PC-9 (cell line): ENCODE measurements around the gene TMEM163. TPM values are rescaled to one million over a fixed set of nuclear protein-coding genes. Genes with fewer than 3 reads are reported as not detected.

Source experiments
- BruUV-seq: library from RNA; stranded (reverse); fragments of 400-500 nt; replicated peaks from 2 replicates; lab custom pipeline; 2021; lab: Mats Ljungman, UMichigan
- CTCF ChIA-PET: fragments of 300-600 bp; sonication (Branson Sonifier 250); formaldehyde crosslinking; loops from one replicate; lab custom pipeline; 2022; ENCODE audit warnings: antibody characterized with exemption; lab: Charles Lee
- POLR2A ChIA-PET: fragments of 300-600 bp; sonication (Branson Sonifier 250); formaldehyde crosslinking; loops from one replicate; lab custom pipeline; 2022; ENCODE audit warnings: antibody characterized with exemption; ENCODE audit not compliant: unreplicated experiment; lab: Charles Lee
- DNase-seq, 2 experiments: peaks; one replicate each; pipeline versions ENCODE4 v3.0.0 to v3.0.0-alpha.2; 2015 to 2022; ENCODE audit warnings: mixed read lengths in 1 of 2
- H2AFZ ChIP-seq: fragments of 200-600 bp; sonication (generic); 2 replicates; pipeline ENCODE4 v1.8.1; 2017; ENCODE audit warnings: antibody characterized with exemption
- H3F3A ChIP-seq: fragments of 200-600 bp; sonication (generic); 2 replicates; pipeline ENCODE4 v1.8.1; 2017; ENCODE audit warnings: antibody characterized with exemption, mild to moderate bottlenecking, low read depth; ENCODE audit not compliant: insufficient read depth
- H3K27ac ChIP-seq: fragments of 200-600 bp; sonication (generic); 2 replicates; pipeline ENCODE4 v1.6.1; 2016; ENCODE audit warnings: mixed run types
- H3K27me3 ChIP-seq: fragments of 200-600 bp; sonication (generic); 2 replicates; pipeline ENCODE4 v1.6.1; 2016; ENCODE audit warnings: low read depth, mixed run types; ENCODE audit not compliant: insufficient read depth
- H3K36me3 ChIP-seq: fragments of 200-600 bp; sonication (generic); 2 replicates; pipeline ENCODE4 v1.6.1; 2016; ENCODE audit warnings: low read depth, mixed run types
- H3K4me1 ChIP-seq: fragments of 200-600 bp; sonication (generic); replicated peaks from 2 replicates; pipeline ENCODE4 v1.6.1; 2016; ENCODE audit warnings: mixed run types; ENCODE audit not compliant: insufficient read depth
- H3K4me2 ChIP-seq: fragments of 200-600 bp; sonication (generic); 2 replicates; pipeline ENCODE4 v1.6.1; 2017; ENCODE audit warnings: mixed run types
- H3K4me3 ChIP-seq: fragments of 200-600 bp; sonication (generic); 2 replicates; pipeline ENCODE4 v1.6.1; 2016; ENCODE audit warnings: mixed run types
- H3K79me2 ChIP-seq: fragments of 200-600 bp; sonication (generic); 2 replicates; pipeline ENCODE4 v1.6.1; 2017; ENCODE audit warnings: low read depth, mixed run types
- H3K9me2 ChIP-seq: fragments of 200-600 bp; sonication (generic); 2 replicates; pipeline ENCODE4 v1.8.1; 2017; ENCODE audit warnings: mild to moderate bottlenecking; ENCODE audit not compliant: insufficient read depth
- H3K9me3 ChIP-seq: fragments of 200-600 bp; sonication (generic); 2 replicates; pipeline ENCODE4 v1.8.1; 2016; ENCODE audit warnings: low read depth; ENCODE audit not compliant: insufficient read depth
- H4K20me1 ChIP-seq: fragments of 200-600 bp; sonication (generic); 2 replicates; pipeline ENCODE4 v1.8.1; 2017; ENCODE audit not compliant: insufficient read depth
- EZH2 ChIP-seq: fragments of 200-600 bp; sonication (generic); IDR thresholded peaks from 2 replicates; pipeline ENCODE4 v1.8.0; 2017; ENCODE audit warnings: antibody characterized with exemption, low read depth
- intact Hi-C: fragments of 100-400 bp; cut with micrococcal nuclease; formaldehyde crosslinking; loops from one replicate; pipeline ENCODE4 v1.10.0; 2022; ENCODE audit not compliant: unreplicated experiment
- total RNA-seq: library from RNA; stranded (reverse); gene quantifications from 2 replicates; pipeline ENCODE4 v1.2.3, GENCODE V29; 2021
- TF ChIP-seq, protein P1 (sequence below): fragments of 200-600 bp; sonication (generic); conservative IDR thresholded peaks from 2 replicates; pipeline ENCODE4 v1.6.1; 2017; ENCODE audit warnings: mixed run types, antibody characterized with exemption, mild to moderate bottlenecking, moderate library complexity

The TMEM163 gene
- total RNA-seq, 1 experiment from 2014 or later, result 1.4 TPM

- no peaks in the 10 kb centered on the region for H3K9me2 ChIP-seq
- H2AFZ ChIP-seq, result no peak overlapping the region
- no peaks in the 10 kb centered on the region for H3K36me3 ChIP-seq
- ChIA-PET CTCF (no interaction called here), POLR2A (no interaction called here)
- no peaks in the 10 kb centered on the region for H3K4me1 ChIP-seq
- no peaks in the 10 kb centered on the region for H3F3A ChIP-seq
- no peak overlapping the region for H3K4me2 ChIP-seq
- H3K9me3 ChIP-seq, result no peaks in the 10 kb centered on the region
- H3K79me2 ChIP-seq, result no peaks in the 10 kb centered on the region
- DNase-seq, result no peak
- H3K4me3 ChIP-seq, result no peak overlapping the region
- H3K27ac ChIP-seq, result no peak overlapping the region
- TF ChIP-seq, protein P1, sequence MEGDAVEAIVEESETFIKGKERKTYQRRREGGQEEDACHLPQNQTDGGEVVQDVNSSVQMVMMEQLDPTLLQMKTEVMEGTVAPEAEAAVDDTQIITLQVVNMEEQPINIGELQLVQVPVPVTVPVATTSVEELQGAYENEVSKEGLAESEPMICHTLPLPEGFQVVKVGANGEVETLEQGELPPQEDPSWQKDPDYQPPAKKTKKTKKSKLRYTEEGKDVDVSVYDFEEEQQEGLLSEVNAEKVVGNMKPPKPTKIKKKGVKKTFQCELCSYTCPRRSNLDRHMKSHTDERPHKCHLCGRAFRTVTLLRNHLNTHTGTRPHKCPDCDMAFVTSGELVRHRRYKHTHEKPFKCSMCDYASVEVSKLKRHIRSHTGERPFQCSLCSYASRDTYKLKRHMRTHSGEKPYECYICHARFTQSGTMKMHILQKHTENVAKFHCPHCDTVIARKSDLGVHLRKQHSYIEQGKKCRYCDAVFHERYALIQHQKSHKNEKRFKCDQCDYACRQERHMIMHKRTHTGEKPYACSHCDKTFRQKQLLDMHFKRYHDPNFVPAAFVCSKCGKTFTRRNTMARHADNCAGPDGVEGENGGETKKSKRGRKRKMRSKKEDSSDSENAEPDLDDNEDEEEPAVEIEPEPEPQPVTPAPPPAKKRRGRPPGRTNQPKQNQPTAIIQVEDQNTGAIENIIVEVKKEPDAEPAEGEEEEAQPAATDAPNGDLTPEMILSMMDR, result no peak
- TF ChIP-seq EZH2, result no peak
- H3K27me3 ChIP-seq, result no peaks in the 10 kb centered on the region
- intact Hi-C loops, result no loop called here
- no TSS peak for BruUV-seq
- no peaks in the 10 kb centered on the region for H4K20me1 ChIP-seq
Measured at GRCh38 chr2:134420920-134421319, 297.9 kb downstream of the TMEM163 start.

DNA sequence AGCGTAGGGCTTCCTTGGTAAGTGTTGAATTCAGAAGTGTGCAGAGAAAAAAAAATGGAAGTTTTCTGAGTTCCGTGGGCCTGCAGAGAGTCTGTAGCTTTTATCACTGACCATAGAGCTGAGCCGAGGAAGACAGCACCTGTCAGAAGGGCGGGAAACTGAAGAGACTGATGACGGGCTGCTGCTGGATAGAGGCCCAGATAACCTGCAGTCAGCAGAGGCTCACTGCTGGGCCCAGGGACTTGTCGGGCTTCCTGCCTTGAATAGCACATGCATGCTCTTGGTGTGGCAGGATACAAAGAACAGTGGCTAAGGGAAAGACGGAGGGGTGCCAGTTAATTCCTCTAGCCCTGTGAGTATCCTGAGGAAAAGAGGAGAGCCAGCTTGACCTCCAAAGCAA lies 298.5 kb downstream of the TMEM163 start:
- ChIA-PET POLR2A (no interaction called here), CTCF (no interaction called here)
- Histone ChIP-seq H2AFZ (no peak overlapping the region), H4K20me1 (no peaks in the 10 kb centered on the region), H3K4me3 (no peak overlapping the region), H3K9me2 (no peaks in the 10 kb centered on the region), H3K4me1 (no peaks in the 10 kb centered on the region), H3K36me3 (no peaks in the 10 kb centered on the region), H3K79me2 (no peaks in the 10 kb centered on the region), H3K9me3 (no peaks in the 10 kb centered on the region), H3F3A (no peaks in the 10 kb centered on the region), H3K27ac (no peak overlapping the region), H3K27me3 (no peaks in the 10 kb centered on the region), H3K4me2 (no peak overlapping the region)
- intact Hi-C loops, result no loop called here
- BruUV-seq, result no TSS peak
- no peak for DNase-seq
- TF ChIP-seq EZH2, result no peak

DNA sequence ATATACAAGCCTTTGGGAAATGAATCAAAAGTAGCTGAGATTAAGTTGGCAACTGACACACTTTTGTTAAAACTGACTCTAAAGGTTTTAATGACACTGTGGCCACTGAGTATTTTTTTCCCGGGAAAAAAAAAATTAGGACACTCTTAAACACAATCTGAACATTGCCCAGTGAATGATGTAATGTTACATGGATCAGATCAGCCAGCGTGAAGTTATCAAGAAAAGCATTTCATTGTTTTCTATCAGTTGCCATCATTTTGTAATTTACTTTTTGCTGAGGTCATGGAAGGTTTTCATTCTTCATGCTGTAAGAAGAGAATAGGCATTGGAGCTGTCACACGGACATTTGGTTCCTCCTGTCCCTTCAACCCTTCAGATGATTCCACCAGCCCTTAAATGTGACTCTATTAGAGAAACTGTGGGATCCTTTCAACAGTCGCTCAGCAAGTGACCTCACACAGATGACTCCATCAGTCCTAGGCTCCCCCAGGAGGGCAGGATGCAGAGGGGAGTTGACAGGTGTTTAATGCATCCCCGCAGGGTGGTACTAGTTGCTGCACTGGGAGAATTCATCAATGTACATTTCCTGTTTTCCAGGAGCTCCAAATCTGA lies 300.7 kb downstream of the TMEM163 start:
- Histone ChIP-seq H3F3A (no peaks in the 10 kb centered on the region), H3K9me3 (no peaks in the 10 kb centered on the region), H4K20me1 (no peaks in the 10 kb centered on the region), H3K4me1 (no peaks in the 10 kb centered on the region), H3K79me2 (no peaks in the 10 kb centered on the region), H3K9me2 (no peaks in the 10 kb centered on the region), H3K27ac (no peak overlapping the region), H3K4me2 (no peak overlapping the region), H3K36me3 (no peaks in the 10 kb centered on the region), H2AFZ (no peak overlapping the region), H3K4me3 (no peak overlapping the region), H3K27me3 (no peaks in the 10 kb centered on the region)
- DNase-seq, result no peak
- intact Hi-C loops, result no loop called here
- TF ChIP-seq, protein P1, result no peak
- TF ChIP-seq EZH2, result no peak
- ChIA-PET CTCF (no interaction called here), POLR2A (interaction anchor here (0.7 kb wide), 1 partner anchor 202 kb away, joined by 3 read pairs; no protein-coding TSS in a partner anchor)
- BruUV-seq, result no TSS peak
